Activated T-cell treated with anti-CD3 and anti-CD28 coated beads, Interleukin-2, amount 50 U/mL, for 24 hours (primary cell): Measurements from ENCODE around the gene GH2.
A peak's percentile ranks its signal among the peaks of the same experiment; 100 is the strongest.

ENCODE experiments used
- DNase-seq: peaks from one replicate; pipeline ENCODE4 v3.0.0-alpha.2; 2020
- H3K27ac Mint-ChIP-seq: 2 replicates; pipeline ENCODE4 v1.8.0; 2020; ENCODE audit warnings: mild to moderate bottlenecking, mixed read lengths
- H3K27me3 Mint-ChIP-seq: 2 replicates; pipeline ENCODE4 v1.8.0; 2020; ENCODE audit warnings: mixed read lengths
- H3K36me3 Mint-ChIP-seq: 2 replicates; pipeline ENCODE4 v1.8.0; 2020; ENCODE audit warnings: low read depth, mixed read lengths
- H3K4me1 Mint-ChIP-seq: 2 replicates; pipeline ENCODE4 v1.8.0; 2020; ENCODE audit warnings: low read depth, mixed read lengths
- H3K4me3 Mint-ChIP-seq: 2 replicates; pipeline ENCODE4 v1.8.0; 2020; ENCODE audit warnings: mild to moderate bottlenecking, moderate library complexity, mixed read lengths
- H3K9me3 Mint-ChIP-seq: 2 replicates; pipeline ENCODE4 v1.8.0; 2020; ENCODE audit warnings: mixed read lengths

GH2 gene

DNA sequence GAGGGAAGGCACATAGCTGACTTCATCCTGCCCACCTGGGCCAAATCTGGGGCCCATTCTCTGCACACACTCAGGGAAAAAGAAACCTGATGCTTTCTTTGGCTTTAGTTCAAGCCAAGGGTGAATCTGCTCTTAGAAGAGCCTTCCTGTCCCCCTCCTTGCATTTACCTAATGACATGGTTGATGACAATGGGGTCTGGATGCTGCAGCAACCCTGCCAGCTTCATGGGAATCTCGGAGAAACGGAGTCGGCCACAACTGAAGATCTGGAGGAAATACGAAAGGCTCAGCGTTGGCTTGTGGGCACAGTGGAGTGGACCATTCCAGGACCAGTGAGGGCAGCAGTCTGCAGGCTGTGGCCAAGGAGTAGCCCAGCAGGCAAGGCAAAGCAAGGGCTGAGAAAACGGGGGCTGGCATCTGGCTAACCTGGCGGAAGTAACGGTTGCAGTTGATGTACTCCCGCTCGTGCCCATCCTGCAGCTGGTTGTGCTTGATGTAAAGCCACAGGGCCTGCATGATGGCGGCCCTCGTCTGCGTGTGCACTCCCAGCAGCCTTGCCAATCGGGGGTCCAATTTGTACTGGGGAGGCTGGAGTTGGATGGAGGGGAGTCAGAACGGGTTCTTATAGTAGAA is 47.9 kb downstream of the GH2 start:
- Mint-ChIP-seq H3K27me3 (no peaks in the 10 kb centered on the region), H3K4me1 (peaks cover 66% of the 10 kb centered on the region), H3K9me3 (no peaks in the 10 kb centered on the region), H3K36me3 (peaks cover 86% of the 10 kb centered on the region), H3K27ac (peak overlapping the region; percentile 91), H3K4me3 (no peak overlapping the region)
- no peak for DNase-seq

DNA sequence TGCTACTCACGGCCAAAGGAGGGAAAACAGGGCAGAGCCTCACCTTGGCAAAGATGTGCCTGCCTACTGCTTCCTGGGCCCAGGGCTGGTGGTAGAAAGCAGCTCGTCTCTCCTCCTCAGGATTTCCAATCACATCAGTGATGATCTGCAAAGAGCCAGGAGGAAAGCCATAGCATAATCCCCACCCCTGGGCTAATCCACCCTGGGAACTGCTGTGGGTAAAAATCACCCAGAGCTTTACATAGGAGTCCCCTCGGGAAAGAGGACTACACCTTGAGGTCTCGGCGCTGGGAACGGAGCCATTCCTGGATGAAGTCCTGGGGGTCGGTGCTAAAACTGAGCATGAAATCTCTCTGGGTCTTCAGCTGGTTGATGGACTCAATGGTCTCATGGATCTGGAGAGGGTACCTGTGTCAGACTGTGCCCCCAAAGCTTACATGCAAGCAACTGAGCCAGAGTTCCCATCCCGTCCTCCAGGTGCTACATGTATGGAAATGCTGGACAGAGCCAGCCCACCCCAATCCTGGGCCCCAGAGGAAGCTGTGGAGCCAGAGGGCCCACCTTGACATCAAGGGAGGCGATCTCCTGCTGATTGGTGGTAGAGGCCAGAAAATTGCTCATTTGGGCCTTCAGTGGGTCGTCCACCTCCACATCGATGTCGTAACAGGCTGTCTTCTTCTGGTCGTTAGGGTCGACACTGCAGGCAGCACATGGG is 48.6 kb downstream of the GH2 start:
- peaks cover 93% of the 10 kb centered on the region for H3K36me3 Mint-ChIP-seq
- H3K4me1 Mint-ChIP-seq: peaks cover 67% of the 10 kb centered on the region
- H3K9me3 Mint-ChIP-seq: no peaks in the 10 kb centered on the region
- peak overlapping the region; percentile 91 for H3K27ac Mint-ChIP-seq
- no peak overlapping the region for H3K4me3 Mint-ChIP-seq
- DNase-seq: no peak
- no peaks in the 10 kb centered on the region for H3K27me3 Mint-ChIP-seq

DNA sequence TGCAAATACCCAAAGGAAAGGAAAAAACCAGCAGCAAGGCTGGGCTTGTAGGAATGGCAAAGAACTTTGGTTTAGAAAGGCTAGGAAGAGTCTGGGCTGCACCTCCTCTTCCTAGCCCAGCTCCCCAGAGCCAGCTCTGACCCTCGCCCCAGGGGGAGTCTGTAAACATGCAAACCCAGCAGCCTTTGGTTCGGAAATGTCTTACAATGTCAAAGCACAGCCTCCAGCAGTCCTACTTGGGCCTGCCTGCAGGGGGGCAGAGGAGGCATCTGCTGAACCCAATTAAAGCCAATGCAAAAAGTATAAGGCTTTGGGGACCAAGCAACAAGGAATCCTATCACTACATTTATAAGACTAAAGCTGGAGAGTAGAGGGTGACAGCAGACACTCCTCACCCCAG is 49.3 kb downstream of the GH2 start:
- Mint-ChIP-seq H3K9me3 (no peaks in the 10 kb centered on the region), H3K27me3 (no peaks in the 10 kb centered on the region), H3K4me1 (peaks cover 66% of the 10 kb centered on the region), H3K4me3 (no peak overlapping the region), H3K36me3 (peaks cover 98% of the 10 kb centered on the region), H3K27ac (peak overlapping the region; percentile 100)
- DNase-seq: no peak

DNA sequence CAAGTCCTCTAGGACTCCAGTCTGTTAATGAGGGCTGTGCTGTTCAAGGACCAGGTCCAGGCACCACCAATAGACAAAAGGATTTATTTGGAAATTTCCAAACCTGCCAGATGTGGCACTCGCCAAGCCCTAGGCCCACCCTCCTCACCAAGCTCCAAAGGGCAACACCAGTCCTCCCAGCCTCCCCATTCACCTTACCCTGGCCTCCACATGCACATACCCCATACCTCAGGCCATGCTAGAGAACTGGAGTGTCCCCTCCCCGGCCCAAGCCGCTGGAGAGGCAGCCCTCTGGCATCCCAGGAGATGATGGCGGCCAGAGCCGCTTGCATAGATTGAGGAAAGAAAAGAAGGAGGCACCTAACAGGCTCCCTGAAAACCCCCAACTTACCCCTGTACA is 49.7 kb downstream of the GH2 start:
- H3K36me3 Mint-ChIP-seq: peaks cover 100% of the 10 kb centered on the region
- peak overlapping the region; percentile 100 for H3K27ac Mint-ChIP-seq
- no peaks in the 10 kb centered on the region for H3K9me3 Mint-ChIP-seq
- H3K4me3 Mint-ChIP-seq: no peak overlapping the region
- no peaks in the 10 kb centered on the region for H3K27me3 Mint-ChIP-seq
- peaks cover 65% of the 10 kb centered on the region for H3K4me1 Mint-ChIP-seq
- no peak for DNase-seq

DNA sequence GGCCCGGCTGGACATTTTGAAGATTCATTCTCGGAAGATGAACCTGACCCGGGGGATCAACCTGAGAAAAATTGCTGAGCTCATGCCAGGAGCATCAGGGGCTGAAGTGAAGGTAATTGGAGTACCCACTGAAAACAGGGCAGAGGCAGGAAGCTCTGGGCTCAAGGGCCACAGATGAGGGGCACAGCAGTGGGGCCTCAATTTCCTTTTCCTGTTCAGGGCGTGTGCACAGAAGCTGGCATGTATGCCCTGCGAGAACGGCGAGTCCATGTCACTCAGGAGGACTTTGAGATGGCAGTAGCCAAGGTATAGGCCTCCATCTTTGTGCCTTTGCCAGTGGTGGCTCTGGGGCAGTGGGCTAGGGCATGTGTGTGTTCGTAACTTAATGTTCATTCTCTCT is 50.2 kb downstream of the GH2 start:
- Mint-ChIP-seq H3K4me1 (peaks cover 65% of the 10 kb centered on the region), H3K36me3 (peaks cover 100% of the 10 kb centered on the region), H3K9me3 (no peaks in the 10 kb centered on the region), H3K4me3 (no peak overlapping the region), H3K27me3 (no peaks in the 10 kb centered on the region), H3K27ac (peak overlapping the region; percentile 100)
- DNase-seq: no peak

DNA sequence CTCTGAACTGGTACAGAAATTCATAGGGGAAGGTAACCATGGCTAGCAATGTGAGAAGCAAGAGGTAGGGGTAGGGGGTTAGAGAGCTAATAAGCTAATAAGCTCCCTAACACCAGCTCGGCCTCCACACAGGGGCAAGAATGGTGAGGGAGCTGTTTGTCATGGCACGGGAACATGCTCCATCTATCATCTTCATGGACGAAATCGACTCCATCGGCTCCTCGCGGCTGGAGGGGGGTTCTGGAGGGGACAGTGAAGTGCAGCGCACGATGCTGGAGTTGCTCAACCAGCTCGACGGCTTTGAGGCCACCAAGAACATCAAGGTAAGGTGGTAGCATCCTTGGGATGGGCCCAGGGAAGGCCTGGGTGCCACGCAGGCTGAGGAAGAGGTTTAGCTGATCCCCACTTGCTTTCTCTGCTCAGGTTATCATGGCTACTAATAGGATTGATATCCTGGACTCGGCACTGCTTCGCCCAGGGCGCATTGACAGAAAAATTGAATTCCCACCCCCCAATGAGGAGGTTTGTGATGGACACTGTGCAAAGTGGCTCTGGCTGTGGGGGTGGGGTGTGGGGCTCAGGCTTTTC is 50.7 kb downstream of the GH2 start:
- Mint-ChIP-seq H3K27me3 (no peaks in the 10 kb centered on the region), H3K27ac (peak overlapping the region; percentile 100), H3K9me3 (no peaks in the 10 kb centered on the region), H3K4me1 (peaks cover 68% of the 10 kb centered on the region), H3K4me3 (peak overlapping the region; percentile 18), H3K36me3 (peaks cover 100% of the 10 kb centered on the region)
- no peak for DNase-seq

DNA sequence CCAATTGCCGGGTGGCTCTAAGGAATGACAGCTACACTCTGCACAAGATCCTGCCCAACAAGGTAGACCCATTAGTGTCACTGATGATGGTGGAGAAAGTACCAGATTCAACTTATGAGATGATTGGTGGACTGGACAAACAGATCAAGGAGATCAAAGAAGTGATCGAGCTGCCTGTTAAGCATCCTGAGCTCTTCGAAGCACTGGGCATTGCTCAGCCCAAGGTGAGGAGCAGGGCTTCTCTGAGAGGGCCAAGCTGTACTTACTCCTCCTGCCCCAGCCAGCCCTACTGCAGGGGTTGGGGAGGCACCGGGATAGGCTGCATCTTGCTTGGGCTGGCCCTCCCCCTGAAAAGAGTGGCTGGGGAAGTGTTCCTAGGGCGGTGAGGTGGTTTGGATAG is 51.5 kb downstream of the GH2 start:
- no peaks in the 10 kb centered on the region for H3K27me3 Mint-ChIP-seq
- peak overlapping the region; percentile 100 for H3K27ac Mint-ChIP-seq
- DNase-seq: no peak
- H3K4me3 Mint-ChIP-seq: no peak overlapping the region
- H3K4me1 Mint-ChIP-seq: peaks cover 69% of the 10 kb centered on the region
- peaks cover 100% of the 10 kb centered on the region for H3K36me3 Mint-ChIP-seq
- H3K9me3 Mint-ChIP-seq: no peaks in the 10 kb centered on the region
